ENCODE data around the gene PAPPA2. TPM values are rescaled to one million over a fixed set of nuclear protein-coding genes. Genes with fewer than 3 reads are reported as not detected.

Gene PAPPA2
- total and polyA plus RNA-seq, 9 of the 15 experiments (the other 6 are each of a cell fraction or from before 2014, with no cell fraction given) = 0.01 to 0.15 (median 0.05) TPM; not detected in 2

- TF ChIP-seq CBFA2T3 (IDR thresholded peaks at IDR 0.05) = peak; percentile 54
- TF ChIP-seq TEAD1 (CRISPR knock-in tag; IDR thresholded peaks at IDR 0.05) = no peak
- TF ChIP-seq ARID1B (IDR thresholded peaks at IDR 0.05) = peak; percentile 65
- no peak for TF ChIP-seq SAP30 (IDR thresholded peaks at IDR 0.05; ENCODE audit: borderline replicate concordance, insufficient read depth, low read depth, low read length, poor library complexity, severe bottlenecking)
- peak; percentile 87 for TF ChIP-seq HDAC2 (IDR thresholded peaks at IDR 0.05)
- no peak for TF ChIP-seq ZBED1 (IDR thresholded peaks at IDR 0.05)
- no peak for TF ChIP-seq FOXJ3 (CRISPR knock-in tag; IDR thresholded peaks at IDR 0.05)
- peak; percentile 50; the same call in 1 of the 2 replicates for TF ChIP-seq DMBX1 (CRISPR knock-in tag; IDR thresholded peaks at IDR 0.05; ENCODE audit: borderline replicate concordance)
- TF ChIP-seq ZBTB34 (CRISPR knock-in tag; IDR thresholded peaks at IDR 0.05) = no peak
- TF ChIP-seq CXXC5 (CRISPR knock-in tag; IDR thresholded peaks at IDR 0.05) = peak; percentile 51
- peak; percentile 28; the same call in 1 of the 2 replicates for TF ChIP-seq CBFA2T2 (conservative IDR thresholded peaks at IDR 0.05)
- TF ChIP-seq BRD4 (IDR thresholded peaks at IDR 0.05) = no peak
- no peak for TF ChIP-seq BCL6 (CRISPR knock-in tag; IDR thresholded peaks at IDR 0.05)
- no peak for TF ChIP-seq ZNF316 (IDR thresholded peaks at IDR 0.05)
- TF ChIP-seq GATAD2A (IDR thresholded peaks at IDR 0.05) = no peak
- TF ChIP-seq, protein P1, sequence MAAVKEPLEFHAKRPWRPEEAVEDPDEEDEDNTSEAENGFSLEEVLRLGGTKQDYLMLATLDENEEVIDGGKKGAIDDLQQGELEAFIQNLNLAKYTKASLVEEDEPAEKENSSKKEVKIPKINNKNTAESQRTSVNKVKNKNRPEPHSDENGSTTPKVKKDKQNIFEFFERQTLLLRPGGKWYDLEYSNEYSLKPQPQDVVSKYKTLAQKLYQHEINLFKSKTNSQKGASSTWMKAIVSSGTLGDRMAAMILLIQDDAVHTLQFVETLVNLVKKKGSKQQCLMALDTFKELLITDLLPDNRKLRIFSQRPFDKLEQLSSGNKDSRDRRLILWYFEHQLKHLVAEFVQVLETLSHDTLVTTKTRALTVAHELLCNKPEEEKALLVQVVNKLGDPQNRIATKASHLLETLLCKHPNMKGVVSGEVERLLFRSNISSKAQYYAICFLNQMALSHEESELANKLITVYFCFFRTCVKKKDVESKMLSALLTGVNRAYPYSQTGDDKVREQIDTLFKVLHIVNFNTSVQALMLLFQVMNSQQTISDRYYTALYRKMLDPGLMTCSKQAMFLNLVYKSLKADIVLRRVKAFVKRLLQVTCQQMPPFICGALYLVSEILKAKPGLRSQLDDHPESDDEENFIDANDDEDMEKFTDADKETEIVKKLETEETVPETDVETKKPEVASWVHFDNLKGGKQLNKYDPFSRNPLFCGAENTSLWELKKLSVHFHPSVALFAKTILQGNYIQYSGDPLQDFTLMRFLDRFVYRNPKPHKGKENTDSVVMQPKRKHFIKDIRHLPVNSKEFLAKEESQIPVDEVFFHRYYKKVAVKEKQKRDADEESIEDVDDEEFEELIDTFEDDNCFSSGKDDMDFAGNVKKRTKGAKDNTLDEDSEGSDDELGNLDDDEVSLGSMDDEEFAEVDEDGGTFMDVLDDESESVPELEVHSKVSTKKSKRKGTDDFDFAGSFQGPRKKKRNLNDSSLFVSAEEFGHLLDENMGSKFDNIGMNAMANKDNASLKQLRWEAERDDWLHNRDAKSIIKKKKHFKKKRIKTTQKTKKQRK (IDR thresholded peaks at IDR 0.05; ENCODE audit: borderline replicate concordance, low read depth, low read length) = no peak
- TF ChIP-seq PRMT5 (CRISPR knock-in tag; IDR thresholded peaks at IDR 0.05) = no peak
- no peak for TF ChIP-seq SNRNP70 (optimal IDR thresholded peaks at IDR 0.05; ENCODE audit: low read depth, low read length)
- TF ChIP-seq PML (IDR thresholded peaks at IDR 0.05; ENCODE audit: low read length) = no peak
- no peak for TF ChIP-seq ZNF143 (CRISPR knock-in tag; IDR thresholded peaks at IDR 0.05)
These were observed 390.5 kb downstream of the PAPPA2 start (continued) for GRCh38 chr1:176853503-176853902.
